ENCODE results near the gene IKBKG. TPM values are rescaled to one million over a fixed set of nuclear protein-coding genes. Genes with fewer than 3 reads are reported as not detected.

The IKBKG gene
- total RNA-seq, 1 experiment from 2014 or later: 24.0 TPM

DNA sequence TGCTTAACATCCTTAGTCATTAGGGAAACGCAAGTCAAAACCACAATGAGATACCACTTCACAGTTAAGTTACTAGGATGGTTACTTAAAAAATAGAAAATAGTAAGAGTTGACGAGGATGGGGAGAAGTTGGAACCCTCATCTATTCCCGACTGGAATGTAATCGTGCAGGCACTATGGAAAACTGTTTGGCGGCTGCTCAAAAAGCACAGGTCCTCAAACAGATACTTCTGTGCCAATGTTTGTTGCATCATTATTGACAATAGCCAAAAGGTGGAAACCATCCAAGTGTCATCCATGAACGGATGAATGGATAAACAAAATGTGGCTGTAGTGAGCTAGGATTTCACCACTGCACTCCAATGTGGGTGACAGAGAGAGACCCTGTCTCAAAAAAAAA, 60.0 kb downstream of the IKBKG start:
- BruUV-seq (replicated peaks): no TSS peak
- ChIA-PET CTCF (no interaction called here), RAD21 (ENCODE audit: low non-redundant PET in 1 of 2, low total read pairs in 2 of 2, uncharacterized antibody in 2 of 2, unreplicated experiment in 2 of 2) (no interaction called here), POLR2A (no interaction called here)
- Histone ChIP-seq H3K9ac (ENCODE audit: low read length) (no peak overlapping the region), H3K36me3 (ENCODE audit: control insufficient read depth in 1 of 2, insufficient read depth in 2 of 2, low read length in 2 of 2) (no peaks in the 10 kb centered on the region), H3K9me2 (ENCODE audit: insufficient read depth) (no peaks in the 10 kb centered on the region), H3K79me2 (ENCODE audit: insufficient read depth, low read length) (no peaks in the 10 kb centered on the region), H3K27me3 (ENCODE audit: insufficient read depth, low read length) (no peaks in the 10 kb centered on the region), H4K20me1 (ENCODE audit: insufficient read depth) (no peaks in the 10 kb centered on the region), H3K9me3 (ENCODE audit: control insufficient read depth in 1 of 2, insufficient read depth in 1 of 2, low read depth in 1 of 2, low read length in 2 of 2) (no peaks in the 10 kb centered on the region), H2AFZ (ENCODE audit: low read depth, low read length, poor library complexity, severe bottlenecking) (no peak overlapping the region), H3K4me3 (replicated peaks in 1 of 2; ENCODE audit: low read depth in 1 of 2, low read length in 2 of 2) (no peak overlapping the region), H3K27ac (ENCODE audit: low read depth, low read length) (no peak overlapping the region), H3K4me1 (ENCODE audit: control insufficient read depth in 1 of 2, insufficient read depth in 2 of 2, low read length in 2 of 2) (peaks cover 16 to 17% of the 10 kb centered on the region in 2 experiments), H3K4me2 (ENCODE audit: low read length) (no peak overlapping the region)
- no peak for ATAC-seq
- intact Hi-C loops (cut with micrococcal nuclease): no loop called here
- DNase-seq (ENCODE audit: low read depth, low spot score): no peak
- TF ChIP-seq SRF (IDR thresholded peaks at IDR 0.05; ENCODE audit: low read depth) (no peak), ELF1 (IDR thresholded peaks at IDR 0.05; ENCODE audit: borderline replicate concordance, low read depth) (no peak), TCF7L2 (IDR thresholded peaks at IDR 0.05; ENCODE audit: borderline replicate concordance, extremely low read depth, insufficient read depth, insufficient read length) (no peak), REST (IDR thresholded peaks at IDR 0.05; ENCODE audit: low read depth) (no peak), ZBTB33 (IDR thresholded peaks at IDR 0.05; ENCODE audit: extremely low read depth, insufficient replicate concordance, low read length) (no peak), MAX (IDR thresholded peaks at IDR 0.05) (no peak), YY1 (IDR thresholded peaks at IDR 0.05; ENCODE audit: extremely low read depth, insufficient replicate concordance, low read depth, low read length) (no peak), JUND (IDR thresholded peaks at IDR 0.05) (no peak), EGR1 (IDR thresholded peaks at IDR 0.05; ENCODE audit: low read depth) (no peak), CBX3 (IDR thresholded peaks at IDR 0.05; ENCODE audit: low read depth) (no peak), CTCF (IDR thresholded peaks at IDR 0.05 in 2 of 3, conservative IDR thresholded peaks at IDR 0.05 in 1 of 3; ENCODE audit: borderline replicate concordance in 1 of 3, insufficient read depth in 1 of 3, low read depth in 2 of 3, low read length in 2 of 3) (no peak), SP1 (IDR thresholded peaks at IDR 0.05; ENCODE audit: low read depth) (no peak), SIN3A (IDR thresholded peaks at IDR 0.05; ENCODE audit: low read depth) (no peak), CEBPB (IDR thresholded peaks at IDR 0.05; ENCODE audit: low read depth) (no peak), ZFX (IDR thresholded peaks at IDR 0.05) (no peak), EZH2 (IDR thresholded peaks at IDR 0.05) (no peak), POLR2AphosphoS5 (IDR thresholded peaks at IDR 0.05; ENCODE audit: low read depth, low read length) (no peak), POLR2A (IDR thresholded peaks at IDR 0.05; ENCODE audit: borderline replicate concordance, extremely low read depth, insufficient read depth, insufficient read length) (no peak)

Data from HCT116 (cell line).